Neural cell (in vitro differentiated cells): ENCODE measurements around the gene ONECUT1.
A peak's percentile ranks its signal among the peaks of the same experiment; 100 is the strongest.

Experiments
- EZH2 ChIP-seq: fragments of 200-600, 300-800 bp; shearing (Covaris generic), sonication (generic); IDR thresholded peaks from 2 replicates; pipeline ENCODE4 v1.6.1; 2014; ENCODE audit warnings: antibody characterized with exemption, low read length, borderline replicate concordance, mild to moderate bottlenecking; ENCODE audit not compliant: insufficient read depth, poor library complexity, severe bottlenecking
- TF ChIP-seq, protein P1 (sequence below): fragments of 450-650 bp; IDR thresholded peaks from 2 replicates; pipeline ENCODE4 v1.5.1; 2014; ENCODE audit warnings: antibody characterized with exemption, mild to moderate bottlenecking, moderate library complexity; ENCODE audit not compliant: poor library complexity, severe bottlenecking

DNA sequence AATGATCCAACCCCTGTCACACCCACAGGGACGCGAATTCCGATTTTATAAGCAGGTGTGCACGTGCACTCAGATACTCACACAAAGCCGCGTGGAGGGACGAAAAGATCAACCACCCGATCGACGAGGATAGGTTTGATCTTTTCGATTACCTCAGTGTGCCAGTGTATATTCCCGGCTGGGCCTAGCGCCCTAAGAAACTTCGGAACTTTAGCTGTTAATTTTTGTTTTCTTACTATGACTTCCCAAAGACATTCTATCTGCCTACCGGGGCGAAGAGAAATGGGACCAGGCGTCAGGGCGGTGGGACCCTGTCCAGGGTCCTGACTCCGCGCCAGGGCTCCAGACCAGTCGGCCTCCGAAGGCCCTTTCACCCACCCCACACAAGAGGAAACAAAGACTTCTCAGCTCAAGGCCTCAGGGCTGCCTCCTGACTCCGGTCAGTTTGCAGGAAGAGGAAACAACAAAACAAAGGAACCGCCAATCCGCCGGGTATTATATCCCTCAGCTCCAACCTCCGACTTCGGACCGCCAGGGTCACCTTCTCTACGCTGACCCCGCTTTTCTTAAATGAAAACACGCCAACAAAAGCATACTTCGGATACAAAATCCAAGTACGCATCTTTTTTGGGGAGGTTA lies 6.8 kb downstream of the ONECUT1 start:
- peak; percentile 23 for TF ChIP-seq EZH2
- TF ChIP-seq, protein P1, sequence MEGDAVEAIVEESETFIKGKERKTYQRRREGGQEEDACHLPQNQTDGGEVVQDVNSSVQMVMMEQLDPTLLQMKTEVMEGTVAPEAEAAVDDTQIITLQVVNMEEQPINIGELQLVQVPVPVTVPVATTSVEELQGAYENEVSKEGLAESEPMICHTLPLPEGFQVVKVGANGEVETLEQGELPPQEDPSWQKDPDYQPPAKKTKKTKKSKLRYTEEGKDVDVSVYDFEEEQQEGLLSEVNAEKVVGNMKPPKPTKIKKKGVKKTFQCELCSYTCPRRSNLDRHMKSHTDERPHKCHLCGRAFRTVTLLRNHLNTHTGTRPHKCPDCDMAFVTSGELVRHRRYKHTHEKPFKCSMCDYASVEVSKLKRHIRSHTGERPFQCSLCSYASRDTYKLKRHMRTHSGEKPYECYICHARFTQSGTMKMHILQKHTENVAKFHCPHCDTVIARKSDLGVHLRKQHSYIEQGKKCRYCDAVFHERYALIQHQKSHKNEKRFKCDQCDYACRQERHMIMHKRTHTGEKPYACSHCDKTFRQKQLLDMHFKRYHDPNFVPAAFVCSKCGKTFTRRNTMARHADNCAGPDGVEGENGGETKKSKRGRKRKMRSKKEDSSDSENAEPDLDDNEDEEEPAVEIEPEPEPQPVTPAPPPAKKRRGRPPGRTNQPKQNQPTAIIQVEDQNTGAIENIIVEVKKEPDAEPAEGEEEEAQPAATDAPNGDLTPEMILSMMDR: no peak
